ENCODE results near the gene CDKAL1.

GRCh38 chr6:21181866-21182265 lies 647.6 kb downstream of the CDKAL1 start:
- TF ChIP-seq CTCF (IDR thresholded peaks at IDR 0.05; ENCODE audit: low read depth, low read length) (no peak), EZH2phosphoT487 (IDR thresholded peaks at IDR 0.05; ENCODE audit: low read depth) (no peak)
